ENCODE measurements around the gene DEUP1. TPM values are rescaled to one million over a fixed set of nuclear protein-coding genes. Genes with fewer than 3 reads are reported as not detected.

DEUP1 gene
- total and polyA plus RNA-seq, 2 donors (not counting 1 experiment from before 2014, with no cell fraction given), result not detected

- H3K4me1 ChIP-seq (ENCODE audit: control insufficient read depth in 2 of 2, insufficient read depth in 2 of 2, low read length in 2 of 2), result no peaks in the 10 kb centered on the region
- no peaks in the 10 kb centered on the region for H3K4me1 Mint-ChIP-seq
- POLR2A ChIA-PET, result no interaction called here
- intact Hi-C loops (cut with micrococcal nuclease), result no loop called here
- no peak for ATAC-seq (ENCODE audit: low read depth)
- peaks cover 2% of the 10 kb centered on the region for H3K9me3 Mint-ChIP-seq (ENCODE audit: insufficient read depth)
- no peak overlapping the region for H3K4me2 ChIP-seq (replicated peaks; ENCODE audit: low read depth, low read length, poor library complexity, severe bottlenecking)
- H3K27ac Mint-ChIP-seq, result no peak overlapping the region
- peaks cover 0 to 6% (median 0%) of the 10 kb centered on the region in 4 experiments for H3K27me3 ChIP-seq (replicated peaks in 1 of 4; ENCODE audit: control extremely low read depth in 1 of 4, control insufficient read depth in 3 of 4, insufficient read depth in 4 of 4, low read length in 3 of 4)
- no peak overlapping the region for H3K4me3 Mint-ChIP-seq
- CTCF ChIA-PET, result no interaction called here
- no peak overlapping the region for H3K9ac ChIP-seq (ENCODE audit: low read length)
- no peaks in the 10 kb centered on the region for H3K36me3 ChIP-seq (replicated peaks in 1 of 2; ENCODE audit: control extremely low read depth in 1 of 2, control insufficient read depth in 1 of 2, extremely low read depth in 1 of 2, insufficient read depth in 2 of 2, low read length in 1 of 2)
- H3K27ac ChIP-seq (ENCODE audit: low read length in 2 of 2), result no peak overlapping the region
- no peaks in the 10 kb centered on the region for H3K9me3 ChIP-seq (ENCODE audit: control extremely low read depth in 1 of 3, control insufficient read depth in 2 of 3, insufficient read depth in 1 of 3, low read length in 2 of 3)
- H3K79me2 ChIP-seq (ENCODE audit: control insufficient read depth, insufficient read depth, low read length), result no peaks in the 10 kb centered on the region
- H4K20me1 ChIP-seq (ENCODE audit: control insufficient read depth, insufficient read depth, low read length, poor library complexity, severe bottlenecking), result no peaks in the 10 kb centered on the region
- H2AFZ ChIP-seq (ENCODE audit: insufficient read depth, low read depth, low read length, poor library complexity, severe bottlenecking), result no peak overlapping the region
- whole genome bisulfite sequencing (ENCODE audit: insufficient coverage), result no CpG with 5 or more reads among the region's 3 CpGs
- no peak for DNase-seq
- H3K4me3 ChIP-seq (ENCODE audit: control extremely low read depth in 1 of 5, extremely low read depth in 1 of 5, insufficient read depth in 1 of 5, low read depth in 2 of 5, low read length in 4 of 5), result no peak overlapping the region
- no peaks in the 10 kb centered on the region for H3K27me3 Mint-ChIP-seq
- TF ChIP-seq CTCF (IDR thresholded peaks at IDR 0.05) (no peak), EZH2 (IDR thresholded peaks at IDR 0.05; ENCODE audit: borderline replicate concordance, insufficient read depth, low read depth, low read length, poor library complexity, severe bottlenecking) (no peak)
These were observed 73.4 kb downstream of the DEUP1 start for GRCh38 chr11:93403930-93404329.

- Mint-ChIP-seq H3K27me3 (no peaks in the 10 kb centered on the region), H3K27ac (no peak overlapping the region), H3K4me1 (no peaks in the 10 kb centered on the region), H3K9me3 (ENCODE audit: insufficient read depth) (no peaks in the 10 kb centered on the region), H3K4me3 (no peak overlapping the region)
- whole genome bisulfite sequencing (ENCODE audit: insufficient coverage), result no CpG with 5 or more reads among the region's 2 CpGs
- H3K4me1 ChIP-seq (ENCODE audit: control insufficient read depth in 2 of 2, insufficient read depth in 2 of 2, low read length in 2 of 2), result no peaks in the 10 kb centered on the region
- H4K20me1 ChIP-seq (ENCODE audit: control insufficient read depth, insufficient read depth, low read length, poor library complexity, severe bottlenecking), result no peaks in the 10 kb centered on the region
- intact Hi-C loops (cut with micrococcal nuclease), result no loop called here
- H3K36me3 ChIP-seq (replicated peaks in 1 of 2; ENCODE audit: control extremely low read depth in 1 of 2, control insufficient read depth in 1 of 2, extremely low read depth in 1 of 2, insufficient read depth in 2 of 2, low read length in 1 of 2), result no peaks in the 10 kb centered on the region
- ChIA-PET CTCF (no interaction called here), POLR2A (no interaction called here)
- no peaks in the 10 kb centered on the region for H3K79me2 ChIP-seq (ENCODE audit: control insufficient read depth, insufficient read depth, low read length)
- no peak for DNase-seq
- TF ChIP-seq CTCF (IDR thresholded peaks at IDR 0.05), result no peak
- TF ChIP-seq EZH2 (IDR thresholded peaks at IDR 0.05; ENCODE audit: borderline replicate concordance, insufficient read depth, low read depth, low read length, poor library complexity, severe bottlenecking), result no peak
- H3K9ac ChIP-seq (ENCODE audit: low read length), result no peak overlapping the region
- H3K27ac ChIP-seq (ENCODE audit: low read length in 2 of 2), result no peak overlapping the region
- no peaks in the 10 kb centered on the region for H3K9me3 ChIP-seq (ENCODE audit: control extremely low read depth in 1 of 3, control insufficient read depth in 2 of 3, insufficient read depth in 1 of 3, low read length in 2 of 3)
- ATAC-seq (ENCODE audit: low read depth), result no peak
- H2AFZ ChIP-seq (ENCODE audit: insufficient read depth, low read depth, low read length, poor library complexity, severe bottlenecking), result no peak overlapping the region
- peaks cover 0 to 3% (median 0%) of the 10 kb centered on the region in 4 experiments for H3K27me3 ChIP-seq (replicated peaks in 1 of 4; ENCODE audit: control extremely low read depth in 1 of 4, control insufficient read depth in 3 of 4, insufficient read depth in 4 of 4, low read length in 3 of 4)
- H3K4me3 ChIP-seq (ENCODE audit: control extremely low read depth in 1 of 5, extremely low read depth in 1 of 5, insufficient read depth in 1 of 5, low read depth in 2 of 5, low read length in 4 of 5), result no peak overlapping the region
- no peak overlapping the region for H3K4me2 ChIP-seq (replicated peaks; ENCODE audit: low read depth, low read length, poor library complexity, severe bottlenecking)
These were observed 77.3 kb downstream of the DEUP1 start for GRCh38 chr11:93407777-93408401.
